ENCODE data around the gene PPIP5K2.

PPIP5K2 gene

DNA sequence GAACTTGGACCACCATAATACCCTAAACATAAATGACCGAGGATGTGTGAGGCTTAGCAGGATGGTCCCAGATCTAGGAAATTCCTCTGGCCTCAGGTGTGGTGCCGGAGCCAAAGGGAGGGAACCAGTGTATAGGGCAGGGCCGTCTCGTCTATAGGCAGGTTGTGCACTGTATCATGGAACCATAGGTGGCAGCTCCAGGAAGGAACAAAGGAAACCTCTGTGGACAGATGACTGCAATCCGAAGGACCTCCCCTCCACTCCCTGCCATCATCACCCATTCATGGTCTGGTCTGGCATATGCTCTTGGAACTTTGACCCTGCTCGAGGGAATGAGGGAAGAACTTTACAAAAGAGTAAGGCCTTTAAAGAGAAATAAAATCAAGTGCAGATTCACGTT is 135.6 kb downstream of the PPIP5K2 start:
- Histone ChIP-seq H3K36me3 (ENCODE audit: control insufficient read depth, insufficient read depth, low read length) (no peaks in the 10 kb centered on the region), H3K9me3 (ENCODE audit: control insufficient read depth, low read length) (no peaks in the 10 kb centered on the region), H3K4me3 (ENCODE audit: insufficient read depth, low read depth, low read length, poor library complexity, severe bottlenecking) (no peak overlapping the region), H3K4me1 (ENCODE audit: control insufficient read depth, insufficient read depth, low read length, poor library complexity, severe bottlenecking) (peaks cover 8% of the 10 kb centered on the region), H3K27ac (ENCODE audit: insufficient read depth, low read length, poor library complexity, severe bottlenecking) (no peak overlapping the region), H3K27me3 (replicated peaks; ENCODE audit: control insufficient read depth, insufficient read depth, low read length, poor library complexity, severe bottlenecking) (peaks cover 4% of the 10 kb centered on the region)
- no peak for DNase-seq

DNA sequence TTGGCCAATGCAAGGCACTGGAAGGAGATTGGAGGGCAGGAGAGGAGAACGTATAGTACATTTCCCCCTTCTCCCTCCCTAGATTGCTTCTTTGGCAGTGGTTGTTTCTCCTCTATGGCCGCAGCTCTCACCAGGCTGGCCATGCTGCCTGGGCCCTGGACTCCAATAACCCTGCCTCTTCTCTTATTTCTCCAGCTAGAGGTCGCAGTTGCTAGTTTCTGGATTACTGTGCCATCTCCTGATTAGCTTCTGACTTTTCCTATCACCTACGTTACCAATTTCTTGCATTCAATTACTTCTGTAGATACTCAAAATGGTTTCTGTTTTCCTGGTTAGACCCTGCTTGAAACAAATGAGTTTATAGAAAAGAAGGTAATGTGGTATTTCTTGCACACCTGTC is 136.1 kb downstream of the PPIP5K2 start:
- H3K36me3 ChIP-seq (ENCODE audit: control insufficient read depth, insufficient read depth, low read length): no peaks in the 10 kb centered on the region
- H3K4me3 ChIP-seq (ENCODE audit: insufficient read depth, low read depth, low read length, poor library complexity, severe bottlenecking): no peak overlapping the region
- peaks cover 8% of the 10 kb centered on the region for H3K4me1 ChIP-seq (ENCODE audit: control insufficient read depth, insufficient read depth, low read length, poor library complexity, severe bottlenecking)
- no peak overlapping the region for H3K27ac ChIP-seq (ENCODE audit: insufficient read depth, low read length, poor library complexity, severe bottlenecking)
- DNase-seq: no peak
- no peaks in the 10 kb centered on the region for H3K9me3 ChIP-seq (ENCODE audit: control insufficient read depth, low read length)
- H3K27me3 ChIP-seq (replicated peaks; ENCODE audit: control insufficient read depth, insufficient read depth, low read length, poor library complexity, severe bottlenecking): peaks cover 4% of the 10 kb centered on the region

- peak; percentile 89 to 93 (median 91) for DNase-seq
- Histone ChIP-seq H3K4me1 (ENCODE audit: control insufficient read depth, insufficient read depth, low read length, poor library complexity, severe bottlenecking) (peaks cover 8% of the 10 kb centered on the region), H3K4me3 (ENCODE audit: insufficient read depth, low read depth, low read length, poor library complexity, severe bottlenecking) (peak within 1 kb of the TSS; percentile 88), H3K27ac (ENCODE audit: insufficient read depth, low read length, poor library complexity, severe bottlenecking) (peak within 1 kb of the TSS; percentile 56), H3K9me3 (ENCODE audit: control insufficient read depth, low read length) (no peaks in the 10 kb centered on the region), H3K27me3 (replicated peaks; ENCODE audit: control insufficient read depth, insufficient read depth, low read length, poor library complexity, severe bottlenecking) (no peaks in the 10 kb centered on the region), H3K36me3 (ENCODE audit: control insufficient read depth, insufficient read depth, low read length) (no peaks in the 10 kb centered on the region)
Observed at GRCh38 chr5:103258368-103258956, 138.4 kb downstream of the PPIP5K2 start, which contains the start of gene MACIR. Gene MACIR (plus strand): TSS chr5:103258763. CDS start chr5:103275920, 17,157 bp downstream.

DNA sequence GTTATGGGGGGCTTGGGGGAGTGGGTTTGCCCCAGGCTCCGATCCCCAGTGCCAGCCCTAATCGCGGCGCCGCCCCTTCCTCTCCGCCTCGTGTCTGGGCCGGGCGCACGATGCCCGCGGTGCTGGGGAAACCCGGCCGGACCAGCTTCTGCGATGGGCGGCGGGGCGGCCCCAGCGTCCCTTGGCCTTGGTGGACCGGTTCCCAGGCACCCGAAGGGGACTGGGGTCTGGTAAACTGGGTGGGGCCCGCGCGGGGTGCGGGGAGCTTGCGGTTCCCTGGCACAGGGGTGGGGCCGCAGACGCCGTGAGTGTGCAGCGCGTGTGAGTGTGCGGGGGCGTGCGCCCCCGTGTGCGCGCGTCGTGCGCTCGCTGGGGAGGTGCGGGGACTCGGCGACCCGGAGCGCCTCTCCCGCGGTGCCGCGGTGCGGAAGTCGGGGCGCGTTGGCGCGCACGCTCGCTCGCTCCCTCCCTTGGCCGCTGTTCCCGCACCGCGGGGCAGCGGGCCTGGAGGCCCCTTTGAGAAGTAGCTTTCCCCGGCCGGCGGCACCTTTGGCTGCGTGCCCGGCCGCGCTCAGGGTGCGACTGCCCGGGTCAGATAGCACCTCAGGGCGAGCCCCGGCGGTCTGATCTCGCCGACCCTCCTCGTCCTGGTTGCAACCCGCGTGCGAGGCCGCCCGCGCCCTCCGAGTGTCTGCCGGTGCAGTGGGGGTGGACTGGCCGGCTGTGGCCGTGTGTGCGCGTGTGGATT is 139.0 kb downstream of the PPIP5K2 start:
- peak overlapping the region; percentile 56 for H3K27ac ChIP-seq (ENCODE audit: insufficient read depth, low read length, poor library complexity, severe bottlenecking)
- H3K9me3 ChIP-seq (ENCODE audit: control insufficient read depth, low read length): no peaks in the 10 kb centered on the region
- DNase-seq: peak; percentile 38 to 46 (median 40)
- no peaks in the 10 kb centered on the region for H3K36me3 ChIP-seq (ENCODE audit: control insufficient read depth, insufficient read depth, low read length)
- H3K4me3 ChIP-seq (ENCODE audit: insufficient read depth, low read depth, low read length, poor library complexity, severe bottlenecking): peak overlapping the region; percentile 88
- H3K4me1 ChIP-seq (ENCODE audit: control insufficient read depth, insufficient read depth, low read length, poor library complexity, severe bottlenecking): peaks cover 8% of the 10 kb centered on the region
- H3K27me3 ChIP-seq (replicated peaks; ENCODE audit: control insufficient read depth, insufficient read depth, low read length, poor library complexity, severe bottlenecking): no peaks in the 10 kb centered on the region

DNA sequence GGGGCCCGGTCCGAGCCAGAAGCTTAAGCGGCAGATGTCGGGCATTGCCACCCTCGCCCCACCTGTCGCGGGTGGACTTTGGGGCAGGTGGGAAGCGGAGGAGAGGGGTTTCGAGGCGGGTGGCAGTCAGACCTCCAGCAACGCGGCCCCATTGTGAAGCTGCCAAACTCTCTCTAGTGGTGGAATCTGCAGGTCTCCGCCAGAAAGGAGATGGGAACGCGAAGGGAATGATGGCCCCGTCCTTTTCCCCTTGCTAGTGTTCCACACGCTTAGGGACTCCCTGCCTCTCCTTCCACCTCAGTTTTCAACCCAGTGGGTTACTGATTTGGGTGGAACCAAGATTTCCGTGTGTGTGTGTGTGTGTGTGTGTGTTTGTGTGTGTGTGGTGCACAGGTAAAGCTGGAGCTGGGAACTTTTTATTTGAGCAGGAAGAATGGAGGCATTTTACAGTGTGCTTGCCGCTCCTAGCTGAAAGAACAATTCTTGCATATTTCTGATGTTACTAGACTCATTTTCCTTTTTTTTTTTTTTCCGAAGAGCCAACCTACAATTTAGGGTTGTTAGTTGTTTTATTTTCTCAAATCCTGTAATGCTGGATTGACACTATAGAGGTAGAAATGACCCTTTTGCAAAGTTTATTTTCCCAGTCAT is 139.7 kb downstream of the PPIP5K2 start:
- peak overlapping the region; percentile 88 for H3K4me3 ChIP-seq (ENCODE audit: insufficient read depth, low read depth, low read length, poor library complexity, severe bottlenecking)
- H3K4me1 ChIP-seq (ENCODE audit: control insufficient read depth, insufficient read depth, low read length, poor library complexity, severe bottlenecking): peaks cover 8% of the 10 kb centered on the region
- H3K9me3 ChIP-seq (ENCODE audit: control insufficient read depth, low read length): no peaks in the 10 kb centered on the region
- H3K27me3 ChIP-seq (replicated peaks; ENCODE audit: control insufficient read depth, insufficient read depth, low read length, poor library complexity, severe bottlenecking): no peaks in the 10 kb centered on the region
- peak overlapping the region; percentile 44 for H3K27ac ChIP-seq (ENCODE audit: insufficient read depth, low read length, poor library complexity, severe bottlenecking)
- DNase-seq: peak in 1 of 3 donors; percentile 1
- H3K36me3 ChIP-seq (ENCODE audit: control insufficient read depth, insufficient read depth, low read length): no peaks in the 10 kb centered on the region

- no peaks in the 10 kb centered on the region for H3K27me3 ChIP-seq (replicated peaks; ENCODE audit: control insufficient read depth, insufficient read depth, low read length, poor library complexity, severe bottlenecking)
- no peaks in the 10 kb centered on the region for H3K36me3 ChIP-seq (ENCODE audit: control insufficient read depth, insufficient read depth, low read length)
- H3K27ac ChIP-seq (ENCODE audit: insufficient read depth, low read length, poor library complexity, severe bottlenecking): no peak overlapping the region
- H3K4me3 ChIP-seq (ENCODE audit: insufficient read depth, low read depth, low read length, poor library complexity, severe bottlenecking): no peak overlapping the region
- peaks cover 8% of the 10 kb centered on the region for H3K4me1 ChIP-seq (ENCODE audit: control insufficient read depth, insufficient read depth, low read length, poor library complexity, severe bottlenecking)
- no peaks in the 10 kb centered on the region for H3K9me3 ChIP-seq (ENCODE audit: control insufficient read depth, low read length)
- DNase-seq: no peak
Observed at GRCh38 chr5:103260951-103261350, 140.8 kb downstream of the PPIP5K2 start.
